Gastroesophageal sphincter (tissue), 4 donors: ENCODE results near the gene ELP6. TPM values are rescaled to one million over a fixed set of nuclear protein-coding genes. Genes with fewer than 3 reads are reported as not detected.

Experiments used
- ATAC-seq: fragments of 150-250 bp; one replicate; pipeline ENCODE4 v1.9.1; 2016; ENCODE audit warnings: mild to moderate bottlenecking, moderate library complexity
- H3K27ac ChIP-seq, 4 donors: fragments of 200-600 bp; sonication (generic) in 3 of 4; 1 replicate in 3 of 4; 2 replicates in 1 of 4; pipeline ENCODE4 v1.5.1; 2016 to 2019
- H3K27me3 ChIP-seq: fragments of 200-600 bp; sonication (generic); one replicate; pipeline ENCODE4 v1.5.1; 2019
- H3K36me3 ChIP-seq, 2 donors: fragments of 200-600 bp; sonication (generic); one replicate each; pipeline ENCODE4 v1.5.1; 2019; ENCODE audit warnings: control low read depth in 1 of 2
- H3K4me1 ChIP-seq, 3 donors: fragments of 200-600 bp; sonication (generic); 1 replicate in 2 of 3; 2 replicates in 1 of 3; pipeline ENCODE4 v1.5.1; 2016 to 2019; ENCODE audit warnings: control low read depth in 2 of 3
- H3K4me3 ChIP-seq, 2 donors: fragments of 200-600 bp; sonication (generic); one replicate each; pipeline ENCODE4 v1.5.1; 2019; ENCODE audit warnings: mild to moderate bottlenecking in 1 of 2, moderate library complexity in 1 of 2
- H3K9me3 ChIP-seq, 3 donors: fragments of 200-600 bp; sonication (generic); one replicate each; pipeline ENCODE4 v1.5.1; 2017 to 2019; ENCODE audit warnings: control low read depth in 2 of 3
- EP300 ChIP-seq: sonication (generic); formaldehyde crosslinking; IDR thresholded peaks from one replicate; pipeline ENCODE4 v1.6.1; 2017; ENCODE audit warnings: antibody characterized with exemption, mild to moderate bottlenecking
- POLR2A ChIP-seq, 2 donors: fragments of 450-650 bp; IDR thresholded peaks; one replicate each; pipeline ENCODE4 v1.6.1; 2017; ENCODE audit warnings: antibody characterized with exemption in 2 of 2, mild to moderate bottlenecking in 2 of 2, moderate library complexity in 1 of 2
- POLR2AphosphoS5 ChIP-seq: sonication (generic); formaldehyde crosslinking; IDR thresholded peaks from one replicate; pipeline ENCODE4 v1.6.1; 2017; ENCODE audit warnings: antibody characterized with exemption
- WGBS, 2 donors: methylation state at CpG; one replicate each; pipeline ENCODE4 v1.1.5; 2018; ENCODE audit warnings: low coverage in 1 of 2; 5-methylcytosine and 5-hydroxymethylcytosine counted together
- small RNA-seq, 4 donors: library from RNA; depleted of rRNA; stranded (forward); fragments of <200 nt; gene quantifications; one replicate each; pipeline ENCODE3, GENCODE V24; 2016
- total RNA-seq, 4 donors: library from RNA; depleted of rRNA; stranded (reverse); fragments of >200 nt; gene quantifications; one replicate each; pipeline ENCODE4 v1.1.0, GENCODE V29; 2016
- TF ChIP-seq, protein P1 (sequence below), 4 experiments: fragments of 200-600 bp in 2 of 4; fragments of 450-650 bp in 2 of 4; sonication (generic) in 1 of 4; IDR thresholded peaks; one replicate each; pipeline ENCODE4 v1.5.1; 2017 to 2019; ENCODE audit warnings: antibody characterized with exemption in 4 of 4, mild to moderate bottlenecking in 2 of 4, moderate library complexity in 2 of 4

The ELP6 gene
- total RNA-seq, 4 donors from 2014 or later, result 14.3 to 28.0 (median 20.4) TPM

DNA sequence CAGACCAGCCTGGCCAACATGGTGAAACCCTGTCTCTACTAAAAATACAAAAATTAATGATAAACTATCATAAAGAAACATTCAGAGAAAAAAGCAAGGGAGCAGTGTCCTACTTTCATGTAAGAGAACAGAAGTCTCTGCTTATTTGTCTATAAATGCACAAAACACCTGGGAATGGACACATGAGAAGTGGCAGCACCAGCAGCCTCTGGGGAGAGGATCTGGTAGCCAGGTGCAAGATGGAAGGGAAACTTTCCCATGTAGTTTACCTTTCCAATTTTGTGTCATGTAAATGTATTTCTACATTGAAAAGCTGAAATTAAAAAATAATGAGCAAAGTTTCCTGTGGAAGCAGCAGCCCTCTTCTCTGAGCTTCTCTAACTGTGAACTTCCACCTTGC lies 56.5 kb downstream of the ELP6 start:
- H3K36me3 ChIP-seq, result no peaks in the 10 kb centered on the region
- H3K27me3 ChIP-seq, result no peaks in the 10 kb centered on the region
- no peak for ATAC-seq
- H3K4me1 ChIP-seq, result peaks cover 3 to 20% (median 3%) of the 10 kb centered on the region in 3 donors
- H3K9me3 ChIP-seq, result no peaks in the 10 kb centered on the region
- H3K4me3 ChIP-seq, result no peak overlapping the region
- H3K27ac ChIP-seq, result no peak overlapping the region
- TF ChIP-seq POLR2A (IDR thresholded peaks at IDR 0.05) (no peak), EP300 (no peak), POLR2AphosphoS5 (no peak)
- TF ChIP-seq, protein P1, sequence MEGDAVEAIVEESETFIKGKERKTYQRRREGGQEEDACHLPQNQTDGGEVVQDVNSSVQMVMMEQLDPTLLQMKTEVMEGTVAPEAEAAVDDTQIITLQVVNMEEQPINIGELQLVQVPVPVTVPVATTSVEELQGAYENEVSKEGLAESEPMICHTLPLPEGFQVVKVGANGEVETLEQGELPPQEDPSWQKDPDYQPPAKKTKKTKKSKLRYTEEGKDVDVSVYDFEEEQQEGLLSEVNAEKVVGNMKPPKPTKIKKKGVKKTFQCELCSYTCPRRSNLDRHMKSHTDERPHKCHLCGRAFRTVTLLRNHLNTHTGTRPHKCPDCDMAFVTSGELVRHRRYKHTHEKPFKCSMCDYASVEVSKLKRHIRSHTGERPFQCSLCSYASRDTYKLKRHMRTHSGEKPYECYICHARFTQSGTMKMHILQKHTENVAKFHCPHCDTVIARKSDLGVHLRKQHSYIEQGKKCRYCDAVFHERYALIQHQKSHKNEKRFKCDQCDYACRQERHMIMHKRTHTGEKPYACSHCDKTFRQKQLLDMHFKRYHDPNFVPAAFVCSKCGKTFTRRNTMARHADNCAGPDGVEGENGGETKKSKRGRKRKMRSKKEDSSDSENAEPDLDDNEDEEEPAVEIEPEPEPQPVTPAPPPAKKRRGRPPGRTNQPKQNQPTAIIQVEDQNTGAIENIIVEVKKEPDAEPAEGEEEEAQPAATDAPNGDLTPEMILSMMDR (IDR thresholded peaks at IDR 0.05), result no peak

DNA sequence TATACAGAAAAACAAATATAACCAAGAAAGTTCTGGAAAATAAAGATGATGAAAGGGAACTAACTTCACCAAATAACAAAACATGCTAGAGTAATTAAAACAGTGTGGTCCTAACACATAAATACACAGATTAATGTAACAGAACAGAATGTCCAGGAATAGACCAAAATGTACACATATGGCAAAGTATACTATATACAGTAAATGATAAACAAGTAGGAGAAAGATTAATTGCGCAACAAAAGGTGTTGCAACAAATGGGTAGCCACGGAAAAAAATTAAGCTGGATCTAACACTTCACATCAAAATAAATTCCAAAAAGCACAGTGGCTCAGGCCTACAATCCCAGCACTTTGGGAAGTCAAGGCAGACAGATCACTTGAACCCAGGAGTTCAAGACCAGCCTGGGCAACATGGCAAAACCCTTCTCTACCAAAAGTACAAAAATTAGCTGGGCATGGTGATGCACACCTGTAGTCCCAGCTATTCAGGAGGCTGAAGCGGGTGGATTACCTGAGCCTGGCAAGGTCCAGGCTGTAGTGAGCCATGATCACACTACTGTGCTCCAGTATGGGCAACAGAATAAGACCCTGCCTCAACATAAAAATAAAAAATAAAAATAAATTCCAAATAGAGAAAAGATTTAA lies 57.6 kb downstream of the ELP6 start:
- no peak for ATAC-seq
- no peaks in the 10 kb centered on the region for H3K9me3 ChIP-seq
- TF ChIP-seq POLR2AphosphoS5, result no peak
- TF ChIP-seq POLR2A (IDR thresholded peaks at IDR 0.05), result no peak
- no peak for TF ChIP-seq EP300
- TF ChIP-seq, protein P1 (IDR thresholded peaks at IDR 0.05), result no peak
- peaks cover 3 to 24% (median 3%) of the 10 kb centered on the region in 3 donors for H3K4me1 ChIP-seq
- H3K36me3 ChIP-seq, result no peaks in the 10 kb centered on the region
- 75 to 90% methylated on average over 3 of the region's 3 CpGs for WGBS, 2 donors
- no peaks in the 10 kb centered on the region for H3K27me3 ChIP-seq
- H3K4me3 ChIP-seq, result no peak overlapping the region
- no peak overlapping the region for H3K27ac ChIP-seq

DNA sequence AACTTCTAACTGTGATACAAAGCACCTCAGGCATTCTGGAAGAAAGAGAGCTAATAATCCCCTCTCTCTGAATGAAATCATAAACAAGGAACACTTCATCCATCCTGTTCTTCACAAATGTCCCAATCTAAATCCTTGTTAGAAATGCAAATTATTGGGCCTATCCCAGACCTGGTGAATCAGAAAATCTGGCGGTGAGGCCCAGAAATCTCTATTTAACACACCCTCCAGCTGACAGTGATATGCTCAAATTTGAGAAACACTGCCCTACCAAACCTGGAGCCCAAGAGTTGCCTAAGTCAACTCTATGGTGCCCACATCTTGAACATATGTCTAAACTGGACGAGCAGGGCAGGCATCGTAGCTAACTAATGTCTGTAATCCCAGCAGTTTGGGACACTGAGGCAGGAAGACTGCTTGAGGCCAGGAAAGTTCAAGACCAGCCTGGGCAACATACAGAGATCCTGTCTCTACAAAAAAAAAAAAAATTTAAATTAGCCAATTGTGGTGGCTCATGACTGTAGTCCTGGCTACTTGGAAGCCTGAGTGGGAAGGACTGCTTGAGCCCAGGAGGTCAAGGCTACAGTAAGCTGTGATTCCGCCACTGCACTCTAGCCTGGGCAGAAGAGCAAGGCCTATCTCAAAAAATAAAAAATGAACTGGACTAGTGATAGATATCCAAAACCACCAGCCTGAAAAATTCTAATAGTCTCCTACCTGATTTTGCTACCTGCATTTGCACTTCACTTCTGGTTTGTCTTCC lies 60.9 kb downstream of the ELP6 start:
- Histone ChIP-seq H3K9me3 (no peaks in the 10 kb centered on the region), H3K4me3 (no peak overlapping the region), H3K4me1 (peaks cover 3 to 24% (median 3%) of the 10 kb centered on the region in 3 donors), H3K27me3 (no peaks in the 10 kb centered on the region), H3K36me3 (no peaks in the 10 kb centered on the region), H3K27ac (no peak overlapping the region)
- ATAC-seq, result no peak
- WGBS, 2 donors, result 90 to 100% methylated on average over 1 to 2 of the region's 4 CpGs
- TF ChIP-seq POLR2AphosphoS5, result no peak
- no peak for TF ChIP-seq POLR2A (IDR thresholded peaks at IDR 0.05)
- TF ChIP-seq, protein P1 (IDR thresholded peaks at IDR 0.05), result no peak
- no peak for TF ChIP-seq EP300

Small RNA genes within 50 kb of the gene (small RNA-seq; reads per million reads assigned to genes)
- 0 reads per million in 4 donors for gene AC099778.2
- gene RN7SL870P, result 0 reads per million in 4 donors

Other genes with a start within 250 kb of the ELP6 start
- gene KIF9, start 230.9 kb downstream of the ELP6 start, total RNA-seq, result 1 to 10 TPM; 1.7 to 8.6 (median 6.6) TPM
- 10 to 100 TPM; 11.6 to 23.3 (median 15.6) TPM for gene KLHL18, start 230.8 kb downstream of the ELP6 start, total RNA-seq
- 10 to 100 TPM in 3 of 4 donors, 1 to 10 TPM in 1; 9.1 to 34.2 (median 19.5) TPM for gene PTPN23, start 132.7 kb downstream of the ELP6 start, total RNA-seq
- 10 to 100 TPM; 58.8 to 93.5 (median 71.5) TPM for gene SCAP, start 37.8 kb downstream of the ELP6 start, total RNA-seq
- 1 to 10 TPM in 1 of 4 donors, under 1 TPM in 2, not detected in 1; 0.27 to 1.0 (median 0.30) TPM for gene CSPG5, start 65.2 kb upstream of the ELP6 start, total RNA-seq